HG02759 (cell line): ENCODE results near the gene NSMF.

Experiments used
- ATAC-seq: cut with Tn5 transposase; IDR thresholded peaks from one replicate; pipeline ENCODE4 v1.9.1; 2021; ENCODE audit warnings: mild to moderate bottlenecking, moderate library complexity; ENCODE audit not compliant: unreplicated experiment

NSMF gene, protein sequence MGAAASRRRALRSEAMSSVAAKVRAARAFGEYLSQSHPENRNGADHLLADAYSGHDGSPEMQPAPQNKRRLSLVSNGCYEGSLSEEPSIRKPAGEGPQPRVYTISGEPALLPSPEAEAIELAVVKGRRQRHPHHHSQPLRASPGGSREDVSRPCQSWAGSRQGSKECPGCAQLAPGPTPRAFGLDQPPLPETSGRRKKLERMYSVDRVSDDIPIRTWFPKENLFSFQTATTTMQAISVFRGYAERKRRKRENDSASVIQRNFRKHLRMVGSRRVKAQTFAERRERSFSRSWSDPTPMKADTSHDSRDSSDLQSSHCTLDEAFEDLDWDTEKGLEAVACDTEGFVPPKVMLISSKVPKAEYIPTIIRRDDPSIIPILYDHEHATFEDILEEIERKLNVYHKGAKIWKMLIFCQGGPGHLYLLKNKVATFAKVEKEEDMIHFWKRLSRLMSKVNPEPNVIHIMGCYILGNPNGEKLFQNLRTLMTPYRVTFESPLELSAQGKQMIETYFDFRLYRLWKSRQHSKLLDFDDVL

DNA sequence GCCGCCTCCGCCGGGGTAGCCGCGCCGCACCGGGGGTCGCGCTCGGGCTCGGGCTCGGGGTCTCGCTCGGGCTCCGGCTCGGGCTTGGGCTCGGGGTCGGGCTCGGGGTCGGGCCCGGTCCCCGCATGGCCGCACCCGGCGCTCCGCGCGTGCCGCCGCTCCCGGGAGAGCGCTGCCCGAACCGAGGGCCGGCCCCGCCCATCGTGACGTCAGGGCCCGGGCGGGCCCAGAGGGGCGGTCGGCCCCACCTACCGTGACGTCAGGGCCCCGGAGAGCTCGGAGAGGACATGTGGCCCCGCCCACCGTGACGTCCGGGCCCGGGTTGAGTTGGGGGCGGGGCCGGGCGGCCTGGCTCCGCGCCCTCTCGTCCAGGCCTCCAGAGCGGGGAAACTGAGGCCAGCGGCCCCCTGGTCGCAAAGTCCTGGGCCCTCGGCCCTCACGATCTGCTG, at the start of gene NSMF:
Gene NSMF, minus strand, starts transcription at position 183 of the 449 bp plus-strand sequence. CDS start 232 bp downstream, outside the sequence.
- ATAC-seq: peak; percentile 72

DNA sequence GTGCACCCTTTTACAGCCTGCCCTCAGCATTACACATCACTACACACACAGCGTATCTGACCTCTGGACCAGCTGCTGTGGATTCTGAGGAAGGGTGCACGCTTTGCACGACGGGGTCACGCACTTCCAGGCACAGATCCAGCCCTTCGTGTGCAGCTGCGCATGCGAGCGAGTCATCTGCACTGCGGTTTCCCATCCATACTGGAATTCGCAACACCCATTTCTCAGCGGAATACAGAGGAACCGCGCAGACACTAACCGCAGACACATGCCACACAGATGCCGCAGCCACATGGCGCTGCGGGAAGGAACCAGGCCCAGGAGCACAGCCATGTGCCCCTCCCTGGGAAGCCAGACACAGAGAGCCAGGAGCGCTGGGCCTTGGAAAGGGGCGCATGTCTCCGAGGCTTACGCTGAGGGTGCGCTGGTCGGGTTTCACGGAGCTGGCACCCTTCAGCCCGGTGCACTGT, 47.6 kb upstream of the NSMF start:
- ATAC-seq: no peak

DNA sequence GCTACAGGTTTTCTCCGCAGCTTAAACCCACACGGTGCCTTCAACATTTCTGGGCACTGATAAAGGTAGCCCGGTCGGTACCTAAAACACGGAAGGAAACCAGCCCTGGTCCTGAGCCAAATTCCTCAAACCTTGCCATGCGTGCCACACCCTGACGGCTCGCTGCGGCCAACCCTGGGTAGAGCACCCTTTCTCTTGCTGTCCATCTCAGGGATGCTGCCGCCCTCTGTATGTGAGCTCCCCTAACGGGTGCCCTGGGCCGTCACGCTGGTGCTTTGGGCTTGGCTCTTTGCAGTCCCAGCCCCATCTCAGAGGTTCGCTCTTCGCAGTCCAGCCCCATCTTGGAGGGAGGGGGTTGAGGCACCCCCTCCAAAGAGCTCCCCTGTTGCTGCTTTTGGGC, 47.1 kb upstream of the NSMF start:
- no peak for ATAC-seq

DNA sequence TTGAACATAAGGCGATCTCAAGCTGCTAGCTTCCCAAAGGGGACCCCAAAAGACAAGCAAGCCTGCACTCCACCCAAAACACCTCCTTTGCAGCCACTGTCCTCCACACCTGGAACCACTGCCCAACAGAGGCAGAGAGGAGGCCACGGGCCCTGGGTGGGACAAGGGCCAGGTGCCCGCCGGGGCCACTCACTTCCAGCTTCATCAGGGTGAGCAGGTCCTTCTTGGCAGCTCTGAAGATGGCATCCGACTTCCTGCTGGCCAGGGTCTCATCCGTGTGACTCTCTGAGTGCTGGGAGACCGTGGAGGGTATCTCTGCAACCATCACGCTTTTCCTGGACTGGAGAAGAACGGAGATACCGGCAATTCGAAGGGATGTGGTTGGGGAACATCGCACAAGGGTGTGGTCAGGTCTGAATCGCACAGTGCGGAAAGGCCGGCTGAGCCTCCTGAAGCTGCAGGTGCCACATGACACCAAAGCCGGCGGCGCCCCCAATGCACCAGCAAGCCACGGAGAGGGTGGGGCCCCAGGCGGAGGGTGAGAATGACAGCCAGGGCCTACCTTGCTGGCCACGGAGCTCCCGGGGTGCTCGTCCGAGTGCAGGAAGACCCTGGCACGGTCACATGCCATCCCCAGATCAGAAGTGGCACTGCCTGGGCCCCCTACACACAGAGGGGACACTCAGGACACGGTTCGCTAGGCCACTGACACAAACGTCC, 46.4 kb upstream of the NSMF start:
- no peak for ATAC-seq

DNA sequence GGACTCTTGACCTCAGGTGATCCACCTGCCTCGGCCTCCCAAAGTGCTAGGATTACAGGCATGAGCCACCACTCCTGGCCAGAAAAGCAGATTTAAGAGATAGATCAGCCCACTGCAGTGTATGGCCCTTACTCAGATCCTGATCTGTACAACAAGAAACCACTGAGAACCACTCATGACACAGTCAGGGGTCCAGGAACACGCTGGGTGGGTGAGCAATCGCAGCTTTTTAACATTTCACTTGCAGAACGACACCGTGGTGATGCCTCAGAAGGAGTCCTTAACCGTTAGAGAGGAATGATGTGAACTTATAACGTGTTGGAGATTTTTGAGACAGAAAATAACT, 45.3 kb upstream of the NSMF start:
- no peak for ATAC-seq

DNA sequence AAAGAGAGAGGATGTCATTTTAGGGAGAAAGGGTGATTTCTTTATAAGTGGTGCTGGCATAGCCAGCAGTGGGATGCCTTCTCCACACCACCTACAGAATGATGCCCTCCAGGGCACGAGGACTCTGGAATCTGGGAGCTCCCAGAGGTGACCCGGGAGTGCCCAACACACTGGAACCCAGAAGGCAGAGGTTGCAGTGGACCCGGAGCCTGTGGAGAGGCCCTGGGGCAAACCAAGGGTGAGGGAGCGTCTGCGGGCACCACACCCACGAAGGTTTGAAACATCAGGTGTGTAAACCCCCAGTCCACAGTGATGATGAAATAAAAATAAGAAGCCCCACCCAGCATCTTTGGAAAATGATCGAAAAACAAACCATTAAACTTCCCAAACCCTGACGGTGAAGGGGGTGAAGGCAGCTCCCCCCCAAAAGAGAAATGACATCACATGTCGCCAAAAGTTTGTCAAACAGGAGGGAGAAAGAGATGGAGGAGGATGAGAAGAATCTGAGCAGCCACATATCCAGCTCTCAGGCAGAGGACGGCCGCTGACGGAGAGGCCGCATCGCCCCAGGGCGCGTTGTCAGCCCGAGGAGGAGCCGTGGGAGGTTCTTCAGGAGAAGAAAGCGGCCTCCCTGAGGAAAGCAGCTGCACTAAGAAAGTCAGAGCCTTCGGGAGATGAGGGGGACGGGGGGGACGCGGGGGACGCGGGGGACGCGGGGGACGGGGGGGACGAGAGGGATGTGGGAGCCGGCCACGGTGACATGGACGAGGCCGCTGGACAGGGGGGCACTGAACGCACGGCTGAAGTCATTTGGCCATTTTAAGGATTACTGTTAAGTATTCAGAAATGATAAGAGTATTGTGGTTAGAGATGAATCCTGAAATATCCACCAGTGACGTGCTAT, 43.1 kb upstream of the NSMF start:
- no peak for ATAC-seq

DNA sequence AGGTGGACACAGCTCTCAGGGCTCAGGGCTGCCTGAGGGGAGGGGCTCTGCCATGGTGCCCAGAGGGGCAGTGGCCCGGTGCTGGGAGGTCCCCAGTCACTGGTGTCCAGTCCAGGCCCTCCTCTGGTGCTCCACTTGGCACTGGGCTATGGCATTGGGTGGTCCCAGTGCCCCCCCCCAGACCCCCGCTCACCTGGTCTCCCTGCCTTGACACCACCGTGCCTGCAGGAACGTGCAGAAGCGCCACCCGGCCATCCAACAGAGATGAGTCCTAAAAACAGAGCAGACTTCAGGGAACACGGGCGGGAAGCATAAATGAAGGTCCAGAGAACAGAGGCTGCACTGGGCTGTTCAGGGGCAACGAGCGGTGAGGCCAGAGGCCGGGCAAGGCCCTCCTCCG, 42.3 kb upstream of the NSMF start:
- no peak for ATAC-seq

DNA sequence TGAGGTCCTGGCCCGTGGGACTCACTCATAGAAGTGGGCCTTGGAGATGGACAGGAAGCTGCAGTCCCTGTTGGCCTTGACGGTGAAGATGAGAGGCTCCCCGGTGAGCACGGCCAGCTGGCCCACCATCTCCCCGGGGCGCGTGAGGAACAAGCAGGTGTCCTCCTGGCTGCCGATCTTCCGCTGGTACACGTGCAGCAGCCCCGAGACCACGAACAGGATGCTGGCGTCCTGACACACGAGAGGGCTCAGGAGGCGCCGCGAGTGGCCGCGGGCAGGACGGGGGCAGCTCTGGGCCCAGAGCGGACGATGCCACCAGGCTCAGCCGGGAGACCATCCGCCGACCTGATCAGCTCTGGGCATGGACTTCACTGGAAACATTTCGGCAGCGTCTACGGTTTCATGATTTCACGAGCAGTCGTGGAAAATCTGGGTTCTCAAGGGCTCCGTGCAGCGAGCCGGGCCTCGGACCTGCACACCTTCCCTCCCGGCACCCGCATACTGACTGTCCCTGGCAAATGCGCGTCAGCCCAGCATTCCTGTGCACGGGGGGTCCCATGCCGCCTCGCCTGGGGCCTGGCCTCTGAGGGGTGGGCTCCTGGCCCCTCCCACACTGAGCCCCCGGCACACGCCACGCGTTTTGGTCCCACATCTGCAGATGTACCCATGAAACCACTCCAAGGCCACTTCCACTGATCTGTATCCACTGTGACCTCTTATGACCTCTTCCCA, 41.7 kb upstream of the NSMF start:
- ATAC-seq: no peak

DNA sequence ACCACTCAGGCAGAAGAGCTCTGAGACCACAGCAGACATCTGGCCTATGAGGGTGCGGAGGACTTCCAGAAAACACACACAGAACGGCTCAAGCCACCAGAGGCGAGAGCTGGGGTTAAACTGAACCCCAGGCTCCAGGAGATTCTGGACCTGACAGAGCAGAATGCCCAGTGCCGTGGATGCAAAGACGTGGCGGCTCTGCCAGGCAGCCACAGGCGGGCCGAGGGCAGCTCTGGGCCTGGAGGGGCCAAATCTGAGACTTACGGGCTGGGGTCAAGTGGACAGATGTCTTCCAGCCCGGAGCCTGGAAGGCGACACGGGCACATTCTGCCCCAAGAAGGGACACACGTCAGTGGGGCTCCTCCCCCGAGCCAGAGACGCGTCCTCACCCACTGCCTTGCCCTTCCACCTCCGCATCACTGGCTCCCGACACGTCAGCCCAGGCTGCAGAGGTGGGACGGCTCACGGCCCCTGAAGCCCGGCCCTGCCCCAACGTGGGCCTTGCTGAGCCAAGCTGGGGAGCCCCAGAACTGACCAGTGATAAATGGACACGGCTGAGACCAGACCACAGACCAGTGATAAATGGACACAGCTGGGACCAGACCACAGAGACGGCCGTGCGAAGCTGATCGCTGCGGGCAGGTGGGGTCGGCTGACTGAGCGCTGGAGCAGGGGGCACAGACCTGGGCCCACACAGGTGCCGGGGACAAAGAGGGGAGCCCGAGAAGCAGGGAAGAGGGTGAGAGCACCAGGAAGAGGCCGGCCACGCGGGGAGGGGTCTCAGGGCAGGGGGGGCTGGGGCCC, 40.9 kb upstream of the NSMF start:
- no peak for ATAC-seq

DNA sequence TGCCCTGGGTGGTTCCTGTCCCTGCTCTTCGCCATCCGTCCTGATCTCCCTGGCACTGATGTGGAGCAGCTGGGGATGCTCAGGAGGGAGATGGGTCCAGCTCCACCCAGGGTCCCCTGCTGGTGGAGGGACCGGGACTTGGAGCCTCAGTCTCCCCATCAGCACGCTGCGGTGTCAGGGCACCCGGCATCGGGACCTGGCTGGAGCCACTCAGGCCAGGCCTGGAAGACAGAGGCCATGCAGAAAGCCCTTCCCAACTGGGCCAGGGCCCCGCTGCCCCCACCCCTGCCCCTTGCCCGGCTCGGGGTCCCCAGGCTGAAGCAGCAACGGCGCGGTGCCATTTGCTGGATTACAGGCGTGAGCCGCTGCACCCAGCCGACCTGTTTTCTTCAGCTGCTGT, 40.3 kb upstream of the NSMF start:
- ATAC-seq: no peak

DNA sequence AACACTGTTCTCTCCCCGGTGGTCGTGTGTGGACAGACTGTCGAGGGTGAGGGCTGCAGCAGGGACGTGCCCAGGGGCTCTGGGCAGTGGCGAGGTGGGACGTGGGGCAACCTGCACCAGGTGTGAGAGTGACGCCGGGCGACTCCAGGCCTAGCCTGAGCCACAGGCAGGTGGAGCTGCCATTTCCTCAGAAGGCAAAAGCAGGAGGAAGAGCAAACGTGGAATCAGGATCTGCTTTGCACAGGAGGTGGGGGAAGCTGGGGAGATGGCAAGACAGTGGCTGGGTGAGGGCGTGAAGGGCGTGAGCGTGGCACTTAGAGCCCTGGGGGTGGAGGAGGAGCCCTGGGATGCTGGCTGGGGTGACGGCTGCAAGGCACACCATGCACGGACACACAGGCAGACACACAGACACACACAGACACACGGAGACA, 39.6 kb upstream of the NSMF start:
- no peak for ATAC-seq

DNA sequence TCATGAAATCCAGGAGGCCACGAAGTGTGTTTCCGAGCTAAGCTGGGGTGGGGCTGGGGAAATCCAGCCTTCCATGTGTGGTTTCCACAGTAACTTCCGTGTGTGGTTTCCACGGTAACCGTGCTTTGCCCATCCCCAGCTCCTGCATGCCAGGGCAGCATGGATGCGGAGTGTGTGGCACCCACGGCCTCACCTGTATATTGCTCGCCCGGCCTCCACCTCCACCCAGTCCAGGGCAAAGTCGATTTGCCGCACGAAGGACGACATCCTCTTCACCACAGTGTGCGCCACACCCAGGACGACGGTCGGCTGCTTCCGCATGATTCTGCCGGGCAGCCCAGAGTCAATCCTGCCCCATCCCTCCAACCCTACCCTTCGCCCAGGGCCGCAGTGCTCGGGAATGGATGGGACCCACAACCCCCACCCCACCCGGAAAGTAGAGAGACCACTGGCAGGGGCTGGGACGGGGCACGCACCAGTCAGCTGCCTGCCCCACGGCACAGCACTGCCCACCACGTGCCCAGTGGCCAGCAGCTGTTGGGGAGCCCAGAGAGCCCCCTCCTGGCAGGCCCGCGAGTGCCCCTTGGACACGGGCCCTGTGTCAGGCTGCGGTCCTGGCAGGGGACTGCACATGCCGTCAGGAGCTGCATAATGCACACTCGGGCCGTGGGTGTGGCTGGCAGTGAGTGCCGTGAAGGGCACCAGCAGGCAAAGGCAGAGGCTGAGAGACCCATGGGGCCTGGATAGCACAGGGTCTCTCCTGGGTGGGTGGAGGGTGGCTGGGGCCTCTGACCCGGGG, 39.0 kb upstream of the NSMF start:
- no peak for ATAC-seq

DNA sequence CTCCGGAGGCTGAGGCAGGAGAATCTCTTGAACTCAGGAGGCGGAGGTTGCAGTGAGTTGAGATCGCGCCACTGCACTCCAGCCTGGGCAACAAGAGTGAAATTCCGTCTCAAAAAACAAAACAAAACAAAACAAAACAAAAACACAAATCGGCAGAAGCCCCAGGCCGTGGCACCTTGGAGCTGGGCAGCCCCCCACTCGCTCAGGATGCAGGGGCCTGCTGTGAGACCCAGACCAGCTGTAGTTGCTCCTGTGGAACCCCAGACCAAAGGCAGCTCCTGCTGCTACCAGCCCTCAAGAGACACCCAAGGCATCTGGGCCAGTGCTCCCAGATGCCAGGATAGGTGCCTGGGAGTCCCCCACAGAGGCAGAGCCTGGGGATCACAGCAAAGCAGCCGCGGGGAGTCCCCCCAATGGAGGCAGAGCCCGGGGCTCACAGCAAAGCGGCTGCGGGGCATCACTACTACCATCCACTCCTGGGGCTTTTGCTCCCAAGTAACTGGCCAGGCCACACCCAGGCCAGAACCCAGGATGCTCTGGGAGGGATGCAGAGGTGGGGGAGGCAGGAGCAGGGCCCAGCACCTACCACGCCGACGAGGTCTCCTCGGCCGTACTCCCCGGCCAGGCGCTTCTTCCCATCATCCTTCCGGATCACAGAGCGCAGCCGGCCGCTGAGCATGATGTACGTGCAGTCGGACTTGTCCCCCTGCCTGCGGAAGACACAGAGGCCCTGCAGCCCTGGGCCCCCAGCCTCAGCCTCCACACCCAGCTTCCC, 37.7 kb upstream of the NSMF start:
- ATAC-seq: no peak

DNA sequence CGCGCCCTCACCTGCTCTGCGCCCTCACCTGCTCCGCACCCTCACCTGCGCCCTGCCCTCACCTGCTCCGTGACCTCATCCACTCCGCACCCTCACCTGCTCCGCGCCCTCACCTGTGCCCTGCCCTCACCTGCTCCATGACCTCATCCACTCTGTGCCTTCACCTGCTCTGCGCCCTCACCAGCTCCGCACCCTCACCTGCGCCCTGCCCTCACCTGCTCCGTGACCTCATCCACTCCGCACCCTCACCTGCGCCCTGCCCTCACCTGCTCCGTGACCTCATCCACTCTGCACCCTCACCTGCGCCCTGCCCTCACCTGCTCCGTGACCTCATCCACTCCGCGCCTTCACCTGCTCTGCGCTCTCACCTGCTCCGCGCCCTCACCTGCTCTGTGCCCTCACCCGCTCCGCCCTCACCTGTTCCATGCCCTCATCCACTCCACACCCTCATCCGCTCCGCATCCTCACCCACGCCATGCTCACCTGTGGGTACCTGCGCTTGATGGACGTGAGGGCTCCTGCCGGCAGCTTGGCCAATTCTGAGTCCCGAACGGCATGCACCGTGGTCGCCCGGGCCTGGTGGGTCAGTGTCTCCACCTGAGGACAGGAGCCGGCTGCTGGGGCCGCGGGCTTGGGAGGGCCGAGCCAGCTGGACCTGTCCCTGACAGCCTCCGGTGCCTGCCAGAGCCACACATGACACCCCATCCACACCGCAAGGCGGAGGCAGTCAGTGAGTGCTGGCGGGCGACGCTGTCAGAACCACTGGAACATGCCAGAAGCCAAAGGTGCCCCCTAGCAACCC, 35.6 kb upstream of the NSMF start:
- no peak for ATAC-seq

DNA sequence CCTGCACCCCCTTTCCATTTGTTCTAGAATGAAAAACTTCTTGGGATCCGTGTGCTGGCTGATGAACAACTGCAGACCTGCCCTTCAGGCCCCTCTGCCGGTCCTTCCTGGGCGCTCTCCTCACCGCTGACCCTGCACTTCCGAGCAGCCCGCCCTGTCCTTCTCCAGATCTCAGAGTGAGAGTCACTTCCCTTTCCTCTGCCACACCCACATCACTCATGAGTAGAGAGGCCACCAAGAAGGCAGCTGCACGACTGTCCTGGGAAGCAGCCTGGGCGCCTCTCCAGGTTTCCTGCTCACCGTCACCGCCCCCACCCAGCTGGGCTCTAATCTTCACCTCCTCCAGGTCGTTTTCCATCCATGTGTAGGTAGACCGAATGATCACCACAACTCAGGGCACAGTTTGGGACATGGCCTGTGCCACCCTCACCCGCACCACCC, 35.0 kb upstream of the NSMF start:
- ATAC-seq: no peak

DNA sequence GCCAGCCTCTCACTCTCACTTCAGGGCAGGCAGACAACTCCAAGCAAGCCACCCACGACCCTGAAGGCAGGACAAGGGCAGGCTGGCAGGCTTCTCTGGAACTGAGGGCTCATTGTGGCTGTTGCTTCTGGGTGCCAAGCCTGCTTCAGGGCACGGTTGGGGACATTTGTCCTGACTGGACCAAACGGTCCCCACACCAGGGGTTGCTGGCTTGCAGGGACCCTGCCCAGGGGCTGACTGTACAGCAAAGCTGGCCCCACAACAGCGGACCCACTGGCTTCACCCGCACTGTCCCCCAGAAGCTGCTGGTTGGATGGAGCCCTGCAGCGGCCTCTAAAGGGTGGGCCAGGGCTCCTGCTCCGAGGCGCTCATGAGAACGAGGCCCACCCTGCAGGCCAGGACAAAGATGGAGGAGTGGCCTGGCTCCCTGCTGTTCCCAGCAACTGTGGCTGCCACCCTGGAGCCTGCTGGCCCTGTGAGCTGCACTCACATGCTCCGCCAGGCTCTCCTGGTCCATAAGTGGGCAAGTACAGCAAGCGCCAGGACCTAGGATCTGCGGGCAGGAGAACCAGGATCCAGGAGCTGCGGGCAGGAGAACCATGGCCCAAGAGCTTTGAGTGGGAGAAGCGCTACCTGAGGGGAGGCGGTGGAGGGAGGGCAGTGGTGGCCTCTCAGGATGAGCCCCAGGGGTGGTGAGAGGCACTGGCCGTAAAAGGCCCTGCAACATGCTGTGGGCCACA, 34.4 kb upstream of the NSMF start:
- ATAC-seq: no peak
